Stimulated activated CD8-positive, alpha-beta memory T cell treated with anti-CD3 and anti-CD28 coated beads, Interleukin-7, amount 100 ng/mL, for 4 hours (primary cell): ENCODE results near the gene BPIFB3.
"Not testable (repeated sequence)": the region's sequence is repeated elsewhere in the genome, so short reads cannot be mapped to it uniquely, and the experiment has no call there.

Experiments
- DNase-seq, 2 donors: peaks; one replicate each; pipeline ENCODE4 v3.0.0-alpha.2; 2020; ENCODE audit warnings: low read depth in 2 of 2

Gene BPIFB3

DNA sequence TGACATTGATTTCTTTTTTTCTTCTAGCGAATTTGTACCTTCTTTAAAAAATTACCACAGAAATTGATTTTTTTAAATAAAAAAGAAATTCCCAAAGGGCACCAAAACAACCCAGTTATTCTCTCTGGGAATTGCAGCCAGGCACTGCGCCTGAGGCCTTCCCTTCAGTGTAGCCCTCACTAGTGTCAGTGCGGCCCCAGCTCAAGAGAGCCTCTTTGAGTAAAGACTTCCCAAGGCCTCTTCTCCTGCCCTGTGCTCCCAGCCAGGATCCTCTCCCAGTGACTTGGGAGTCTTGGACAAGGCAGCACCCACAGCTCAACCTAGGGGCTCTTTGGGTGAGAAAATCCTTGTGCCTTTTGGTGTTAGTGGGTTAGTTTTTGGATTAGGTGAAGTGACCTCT lies 67.2 kb downstream of the BPIFB3 start:
- DNase-seq, result no peak

DNA sequence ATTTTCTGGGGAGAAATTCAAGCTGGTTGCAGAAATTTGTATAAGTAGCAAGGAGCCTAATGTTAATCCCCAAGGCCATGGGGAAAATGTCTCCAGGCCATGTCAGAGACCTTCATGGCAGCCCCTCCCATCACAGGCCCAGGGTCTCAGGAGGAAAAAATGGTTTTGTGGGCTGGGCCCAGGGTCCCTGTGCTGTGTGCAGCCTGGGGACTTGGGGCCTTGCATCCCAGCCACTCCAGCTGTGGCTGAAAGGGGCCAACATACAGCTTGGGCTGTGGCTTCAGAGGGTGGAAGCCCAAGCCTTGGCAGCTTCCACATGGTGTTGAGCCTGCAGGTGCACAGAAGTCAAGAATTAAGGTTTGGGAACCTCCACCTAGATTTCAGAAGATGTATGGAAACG lies 68.6 kb downstream of the BPIFB3 start:
- DNase-seq, result not testable (repeated sequence)
